GM21447 (cell line): ENCODE results near the gene KAT6B.

ENCODE experiments used
- ATAC-seq: cut with Tn5 transposase; IDR thresholded peaks from one replicate; pipeline ENCODE4 v1.9.1; 2021; ENCODE audit not compliant: unreplicated experiment

The KAT6B gene

GRCh38 chr10:75008952-75009351 lies 182.6 kb downstream of the KAT6B start:
- ATAC-seq, result no peak

- ATAC-seq, result no peak
Observed at GRCh38 chr10:75009426-75009825, 183.0 kb downstream of the KAT6B start.

- ATAC-seq, result no peak
Observed at GRCh38 chr10:75010373-75010772, 184.0 kb downstream of the KAT6B start.

- no peak for ATAC-seq
Observed at GRCh38 chr10:75011221-75011620, 184.8 kb downstream of the KAT6B start.

GRCh38 chr10:75012471-75012870 lies 186.1 kb downstream of the KAT6B start:
- peak; percentile 38 for ATAC-seq

- no peak for ATAC-seq
Observed at GRCh38 chr10:75013007-75013406, 186.6 kb downstream of the KAT6B start.

- ATAC-seq, result no peak
Observed at GRCh38 chr10:75013522-75013921, 187.1 kb downstream of the KAT6B start.

GRCh38 chr10:75014516-75015230 lies 188.3 kb downstream of the KAT6B start:
- no peak for ATAC-seq

- ATAC-seq, result no peak
Observed at GRCh38 chr10:75015442-75015841, 189.0 kb downstream of the KAT6B start.

- ATAC-seq, result no peak
Observed at GRCh38 chr10:75016325-75016724, 189.9 kb downstream of the KAT6B start.

- ATAC-seq, result no peak
Observed at GRCh38 chr10:75018251-75018650, 191.9 kb downstream of the KAT6B start.

- no peak for ATAC-seq
Observed at GRCh38 chr10:75018686-75019307, 192.4 kb downstream of the KAT6B start.

- ATAC-seq, result no peak
Observed at GRCh38 chr10:75019370-75019769, 193.0 kb downstream of the KAT6B start.

GRCh38 chr10:75020168-75020567 lies 193.8 kb downstream of the KAT6B start:
- no peak for ATAC-seq

GRCh38 chr10:75021379-75022249 lies 195.2 kb downstream of the KAT6B start:
- no peak for ATAC-seq

- no peak for ATAC-seq
Observed at GRCh38 chr10:75023074-75023473, 196.7 kb downstream of the KAT6B start.

- no peak for ATAC-seq
Observed at GRCh38 chr10:75024971-75025523, 198.6 kb downstream of the KAT6B start.

- ATAC-seq, result no peak
Observed at GRCh38 chr10:75028049-75028448, 201.6 kb downstream of the KAT6B start.

GRCh38 chr10:75028748-75029147 lies 202.3 kb downstream of the KAT6B start:
- ATAC-seq, result no peak

- ATAC-seq, result no peak
Observed at GRCh38 chr10:75029420-75029819, 203.0 kb downstream of the KAT6B start.

GRCh38 chr10:75029857-75030256 lies 203.5 kb downstream of the KAT6B start:
- ATAC-seq, result no peak
